GM06990 (cell line): ENCODE measurements around the gene TRIM72.

Experiments used
- DNase-seq: peaks from one replicate; pipeline ENCODE4 v3.0.0-alpha.2; 2011; ENCODE audit not compliant: insufficient read length; ENCODE audit errors: extremely low read depth
- H3K27me3 ChIP-seq: replicated peaks from 2 replicates; pipeline ENCODE4 v1.6.0; 2011; ENCODE audit warnings: low read length; ENCODE audit not compliant: control insufficient read depth, insufficient read depth
- H3K36me3 ChIP-seq: 2 replicates; pipeline ENCODE4 v1.5.1; 2011; ENCODE audit warnings: low read length; ENCODE audit not compliant: control insufficient read depth, insufficient read depth
- H3K4me3 ChIP-seq: replicated peaks from 2 replicates; pipeline ENCODE4 v1.5.1; 2011; ENCODE audit warnings: low read depth, mild to moderate bottlenecking, control low read depth, low read length
- TF ChIP-seq, protein P1 (sequence below): IDR thresholded peaks from 2 replicates; pipeline ENCODE4 v1.5.1; 2011; ENCODE audit warnings: low read length, control low read depth, mild to moderate bottlenecking, inconsistent platforms; ENCODE audit not compliant: insufficient read depth, poor library complexity, severe bottlenecking

TRIM72 gene

DNA sequence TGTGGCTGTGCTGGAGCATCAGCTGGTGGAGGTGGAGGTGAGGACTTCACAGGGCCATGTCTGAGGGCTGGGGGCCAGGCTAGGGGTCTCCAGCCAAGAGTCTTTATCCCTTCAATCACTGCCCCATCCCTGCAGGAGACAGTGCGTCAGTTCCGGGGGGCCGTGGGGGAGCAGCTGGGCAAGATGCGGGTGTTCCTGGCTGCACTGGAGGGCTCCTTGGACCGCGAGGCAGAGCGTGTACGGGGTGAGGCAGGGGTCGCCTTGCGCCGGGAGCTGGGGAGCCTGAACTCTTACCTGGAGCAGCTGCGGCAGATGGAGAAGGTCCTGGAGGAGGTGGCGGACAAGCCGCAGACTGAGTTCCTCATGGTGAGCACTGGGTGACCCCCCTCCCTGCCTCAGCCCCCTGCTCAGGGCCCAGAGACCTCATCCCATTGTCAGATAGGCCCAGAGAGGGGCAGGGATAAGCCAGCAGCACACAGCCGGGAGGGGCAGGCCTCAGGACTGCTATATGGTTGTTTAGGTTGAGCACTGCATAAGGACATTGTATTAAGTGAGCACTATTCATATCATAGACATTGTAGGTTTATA lies 5.3 kb downstream of the TRIM72 start:
- no peak for DNase-seq
- TF ChIP-seq, protein P1, sequence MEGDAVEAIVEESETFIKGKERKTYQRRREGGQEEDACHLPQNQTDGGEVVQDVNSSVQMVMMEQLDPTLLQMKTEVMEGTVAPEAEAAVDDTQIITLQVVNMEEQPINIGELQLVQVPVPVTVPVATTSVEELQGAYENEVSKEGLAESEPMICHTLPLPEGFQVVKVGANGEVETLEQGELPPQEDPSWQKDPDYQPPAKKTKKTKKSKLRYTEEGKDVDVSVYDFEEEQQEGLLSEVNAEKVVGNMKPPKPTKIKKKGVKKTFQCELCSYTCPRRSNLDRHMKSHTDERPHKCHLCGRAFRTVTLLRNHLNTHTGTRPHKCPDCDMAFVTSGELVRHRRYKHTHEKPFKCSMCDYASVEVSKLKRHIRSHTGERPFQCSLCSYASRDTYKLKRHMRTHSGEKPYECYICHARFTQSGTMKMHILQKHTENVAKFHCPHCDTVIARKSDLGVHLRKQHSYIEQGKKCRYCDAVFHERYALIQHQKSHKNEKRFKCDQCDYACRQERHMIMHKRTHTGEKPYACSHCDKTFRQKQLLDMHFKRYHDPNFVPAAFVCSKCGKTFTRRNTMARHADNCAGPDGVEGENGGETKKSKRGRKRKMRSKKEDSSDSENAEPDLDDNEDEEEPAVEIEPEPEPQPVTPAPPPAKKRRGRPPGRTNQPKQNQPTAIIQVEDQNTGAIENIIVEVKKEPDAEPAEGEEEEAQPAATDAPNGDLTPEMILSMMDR: no peak
- peaks cover 3% of the 10 kb centered on the region for H3K27me3 ChIP-seq
- H3K4me3 ChIP-seq: no peak overlapping the region
- H3K36me3 ChIP-seq: no peaks in the 10 kb centered on the region

- peaks cover 3% of the 10 kb centered on the region for H3K27me3 ChIP-seq
- TF ChIP-seq, protein P1: no peak
- no peaks in the 10 kb centered on the region for H3K36me3 ChIP-seq
- H3K4me3 ChIP-seq: no peak overlapping the region
- no peak for DNase-seq
Observed at GRCh38 chr16:31221357-31222160, 7.6 kb downstream of the TRIM72 start.

DNA sequence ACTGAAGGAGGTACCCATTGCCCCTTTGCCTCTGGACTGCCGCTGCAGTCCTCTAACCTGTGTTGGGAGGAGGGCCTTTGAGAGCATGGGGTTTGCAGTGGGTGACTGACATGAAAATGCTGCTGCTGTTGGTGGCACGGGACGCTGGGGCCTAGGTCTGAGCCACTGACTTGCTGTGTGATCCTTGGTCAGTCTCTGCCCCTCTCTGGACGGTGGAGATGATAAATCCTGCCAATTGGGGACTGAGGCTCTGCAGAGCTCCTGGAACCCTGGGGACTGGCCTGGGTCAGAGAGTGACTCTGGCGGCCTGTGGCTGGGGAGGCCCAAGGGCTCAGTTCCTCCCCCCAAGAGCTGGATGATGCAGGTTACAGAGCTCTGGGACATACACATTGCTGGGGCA lies 9.1 kb downstream of the TRIM72 start:
- TF ChIP-seq, protein P1: no peak
- H3K36me3 ChIP-seq: no peaks in the 10 kb centered on the region
- DNase-seq: no peak

GRCh38 chr16:31224092-31224955 lies 10.4 kb downstream of the TRIM72 start:
- H3K36me3 ChIP-seq: no peaks in the 10 kb centered on the region
- H3K27me3 ChIP-seq: no peaks in the 10 kb centered on the region; the same call in 1 of the 2 replicates
- no peak for DNase-seq
- TF ChIP-seq, protein P1: no peak
- H3K4me3 ChIP-seq: no peak overlapping the region

More for the DNA sequence above, 9.1 kb downstream of the TRIM72 start:
- no peak overlapping the region for H3K4me3 ChIP-seq
- no peaks in the 10 kb centered on the region; the same call in 1 of the 2 replicates for H3K27me3 ChIP-seq

DNA sequence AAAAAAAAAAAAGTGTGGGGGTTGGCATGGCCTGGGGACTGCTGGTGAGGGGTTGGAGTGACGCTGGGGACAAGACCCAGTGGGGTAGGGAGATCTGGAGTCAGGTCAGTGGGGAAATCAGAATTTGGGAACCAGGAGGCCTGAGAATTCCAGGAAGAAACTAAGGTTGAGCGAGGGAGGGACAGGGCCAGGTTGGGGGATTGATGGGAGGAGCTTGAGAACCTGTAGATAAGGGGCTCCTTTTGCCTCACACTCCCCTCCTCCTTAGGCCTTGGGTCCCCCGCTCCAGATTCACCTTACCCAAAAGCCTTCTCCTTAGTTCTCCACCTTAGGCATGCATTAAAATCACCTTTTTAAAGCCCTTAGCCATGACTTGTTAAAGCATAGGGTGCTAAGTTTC lies 11.3 kb downstream of the TRIM72 start:
- H3K36me3 ChIP-seq: no peaks in the 10 kb centered on the region
- no peak overlapping the region for H3K4me3 ChIP-seq
- TF ChIP-seq, protein P1: no peak
- DNase-seq: no peak
- H3K27me3 ChIP-seq: no peaks in the 10 kb centered on the region; the same call in 1 of the 2 replicates
